Glutamatergic neuron (in vitro differentiated cells): ENCODE measurements around the gene IL3RA. TPM values are rescaled to one million over a fixed set of nuclear protein-coding genes. Genes with fewer than 3 reads are reported as not detected.

ENCODE experiments used
- DNase-seq: peaks from one replicate; pipeline ENCODE4 v3.0.0; 2022
- H3K27ac Mint-ChIP-seq: one replicate; pipeline ENCODE4 v1.8.0; 2020; ENCODE audit warnings: mild to moderate bottlenecking, mixed read lengths, inconsistent platforms; ENCODE audit not compliant: unreplicated experiment
- H3K27me3 Mint-ChIP-seq: one replicate; pipeline ENCODE4 v1.8.0; 2020; ENCODE audit warnings: mild to moderate bottlenecking, moderate library complexity, mixed read lengths, inconsistent platforms; ENCODE audit not compliant: unreplicated experiment
- H3K36me3 Mint-ChIP-seq: one replicate; pipeline ENCODE4 v1.8.0; 2020; ENCODE audit warnings: mild to moderate bottlenecking, mixed read lengths, inconsistent platforms; ENCODE audit not compliant: unreplicated experiment
- H3K4me1 Mint-ChIP-seq: one replicate; pipeline ENCODE4 v1.8.0; 2020; ENCODE audit warnings: mild to moderate bottlenecking, low read depth, mixed read lengths, inconsistent platforms; ENCODE audit not compliant: unreplicated experiment
- H3K4me3 Mint-ChIP-seq: one replicate; pipeline ENCODE4 v1.8.0; 2020; ENCODE audit warnings: mild to moderate bottlenecking, mixed read lengths, inconsistent platforms; ENCODE audit not compliant: unreplicated experiment
- H3K9me3 Mint-ChIP-seq: one replicate; pipeline ENCODE4 v1.8.0; 2020; ENCODE audit warnings: mild to moderate bottlenecking, moderate library complexity, mixed read lengths, inconsistent platforms; ENCODE audit not compliant: unreplicated experiment
- total RNA-seq: library from RNA; stranded (reverse); fragmentation: NEBNext Ultra II Directional; extraction: Animal tissue kit (Norgen Biotek cat#: 25700); gene quantifications from one replicate; pipeline ENCODE4 v1.2.1, GENCODE V29; 2021; ENCODE audit not compliant: unreplicated experiment
- TF ChIP-seq, protein P1 (sequence below): fragments of 200-600 bp; sonication (generic); IDR thresholded peaks from one replicate; pipeline ENCODE4 v1.5.0; 2021; ENCODE audit not compliant: partially characterized antibody, unreplicated experiment

The IL3RA gene
- total RNA-seq, 1 donor from 2014 or later = not detected

DNA sequence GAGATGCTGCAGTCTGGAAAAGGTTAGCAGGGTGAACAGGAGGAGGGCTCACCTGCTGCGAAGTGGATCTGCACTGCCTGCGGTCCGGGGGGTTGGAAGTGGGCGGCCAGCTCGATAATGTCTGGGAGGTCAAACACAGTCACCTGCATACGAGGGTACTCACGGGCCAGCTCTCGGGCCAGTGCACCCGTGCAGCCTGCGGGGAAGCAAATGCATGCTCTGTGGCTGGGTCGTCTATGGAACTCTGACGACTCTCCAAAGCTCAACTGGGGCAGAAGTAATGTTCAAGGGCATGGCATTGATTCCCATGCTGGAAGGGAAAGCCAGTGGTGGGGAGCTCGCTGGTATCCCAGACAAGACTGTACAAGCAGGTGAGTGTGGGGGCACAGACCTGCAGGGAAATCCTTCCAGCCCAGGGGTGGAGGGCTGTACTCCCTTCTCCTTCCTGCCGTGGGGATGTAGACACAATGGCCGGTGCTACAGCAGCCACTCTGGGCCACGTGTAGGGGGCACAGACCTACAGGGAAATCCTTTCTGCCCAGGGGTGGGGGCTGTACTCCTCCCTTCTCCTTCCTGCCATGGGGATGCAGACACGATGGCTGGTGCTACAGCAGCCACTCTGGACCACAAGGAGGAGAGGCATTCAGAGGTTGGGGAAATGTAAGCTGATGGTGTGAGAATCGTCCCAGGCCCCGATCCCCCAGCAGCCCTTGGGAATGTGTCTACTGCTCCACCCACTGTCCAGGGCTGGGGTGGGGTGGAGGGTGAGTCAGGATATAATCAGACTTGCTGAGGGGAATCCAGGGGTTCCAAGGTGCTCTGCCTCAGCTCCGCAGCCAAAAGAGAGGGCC, 81.6 kb downstream of the IL3RA start:
- no peak for DNase-seq
- TF ChIP-seq, protein P1, sequence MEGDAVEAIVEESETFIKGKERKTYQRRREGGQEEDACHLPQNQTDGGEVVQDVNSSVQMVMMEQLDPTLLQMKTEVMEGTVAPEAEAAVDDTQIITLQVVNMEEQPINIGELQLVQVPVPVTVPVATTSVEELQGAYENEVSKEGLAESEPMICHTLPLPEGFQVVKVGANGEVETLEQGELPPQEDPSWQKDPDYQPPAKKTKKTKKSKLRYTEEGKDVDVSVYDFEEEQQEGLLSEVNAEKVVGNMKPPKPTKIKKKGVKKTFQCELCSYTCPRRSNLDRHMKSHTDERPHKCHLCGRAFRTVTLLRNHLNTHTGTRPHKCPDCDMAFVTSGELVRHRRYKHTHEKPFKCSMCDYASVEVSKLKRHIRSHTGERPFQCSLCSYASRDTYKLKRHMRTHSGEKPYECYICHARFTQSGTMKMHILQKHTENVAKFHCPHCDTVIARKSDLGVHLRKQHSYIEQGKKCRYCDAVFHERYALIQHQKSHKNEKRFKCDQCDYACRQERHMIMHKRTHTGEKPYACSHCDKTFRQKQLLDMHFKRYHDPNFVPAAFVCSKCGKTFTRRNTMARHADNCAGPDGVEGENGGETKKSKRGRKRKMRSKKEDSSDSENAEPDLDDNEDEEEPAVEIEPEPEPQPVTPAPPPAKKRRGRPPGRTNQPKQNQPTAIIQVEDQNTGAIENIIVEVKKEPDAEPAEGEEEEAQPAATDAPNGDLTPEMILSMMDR = no peak
- Mint-ChIP-seq H3K9me3 (peaks cover 17% of the 10 kb centered on the region), H3K27me3 (peaks cover 6% of the 10 kb centered on the region), H3K36me3 (peaks cover 32% of the 10 kb centered on the region), H3K4me3 (no peak overlapping the region), H3K27ac (no peak overlapping the region), H3K4me1 (no peaks in the 10 kb centered on the region)

DNA sequence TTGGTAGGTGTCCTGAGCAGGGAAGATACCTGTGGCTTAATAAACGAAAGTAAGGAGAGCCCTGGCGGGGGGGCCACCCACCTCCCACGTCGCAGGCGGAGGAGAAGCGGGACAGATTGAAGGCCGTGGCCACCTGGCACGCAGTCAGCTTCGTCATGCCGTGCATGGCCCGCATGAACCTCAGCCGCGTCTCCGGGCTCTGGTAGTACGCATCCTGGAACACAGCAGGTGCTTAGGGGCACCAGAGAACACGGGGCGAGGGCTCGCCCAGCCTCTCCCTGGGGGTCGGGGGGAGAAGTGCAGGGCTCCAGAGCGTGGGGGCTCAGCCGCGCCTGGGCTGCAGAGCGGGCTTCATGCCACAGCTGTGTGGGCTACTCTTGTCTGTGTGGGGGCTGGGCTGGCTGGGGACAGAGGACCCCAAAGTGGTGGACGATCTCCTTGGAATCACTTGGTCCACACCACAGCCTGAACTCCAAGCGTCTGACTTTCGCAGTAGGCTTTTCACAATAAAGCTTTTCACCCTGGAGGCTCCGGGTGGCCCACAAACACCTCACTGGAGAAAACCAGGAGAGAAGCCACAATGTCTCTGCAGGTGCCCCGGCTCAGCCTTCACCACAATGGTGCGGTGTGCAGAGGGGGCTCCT, 82.4 kb downstream of the IL3RA start:
- Mint-ChIP-seq H3K27ac (no peak overlapping the region), H3K27me3 (peaks cover 6% of the 10 kb centered on the region), H3K4me3 (no peak overlapping the region), H3K9me3 (peaks cover 15% of the 10 kb centered on the region), H3K36me3 (peaks cover 27% of the 10 kb centered on the region), H3K4me1 (no peaks in the 10 kb centered on the region)
- DNase-seq = no peak
- TF ChIP-seq, protein P1 = no peak

DNA sequence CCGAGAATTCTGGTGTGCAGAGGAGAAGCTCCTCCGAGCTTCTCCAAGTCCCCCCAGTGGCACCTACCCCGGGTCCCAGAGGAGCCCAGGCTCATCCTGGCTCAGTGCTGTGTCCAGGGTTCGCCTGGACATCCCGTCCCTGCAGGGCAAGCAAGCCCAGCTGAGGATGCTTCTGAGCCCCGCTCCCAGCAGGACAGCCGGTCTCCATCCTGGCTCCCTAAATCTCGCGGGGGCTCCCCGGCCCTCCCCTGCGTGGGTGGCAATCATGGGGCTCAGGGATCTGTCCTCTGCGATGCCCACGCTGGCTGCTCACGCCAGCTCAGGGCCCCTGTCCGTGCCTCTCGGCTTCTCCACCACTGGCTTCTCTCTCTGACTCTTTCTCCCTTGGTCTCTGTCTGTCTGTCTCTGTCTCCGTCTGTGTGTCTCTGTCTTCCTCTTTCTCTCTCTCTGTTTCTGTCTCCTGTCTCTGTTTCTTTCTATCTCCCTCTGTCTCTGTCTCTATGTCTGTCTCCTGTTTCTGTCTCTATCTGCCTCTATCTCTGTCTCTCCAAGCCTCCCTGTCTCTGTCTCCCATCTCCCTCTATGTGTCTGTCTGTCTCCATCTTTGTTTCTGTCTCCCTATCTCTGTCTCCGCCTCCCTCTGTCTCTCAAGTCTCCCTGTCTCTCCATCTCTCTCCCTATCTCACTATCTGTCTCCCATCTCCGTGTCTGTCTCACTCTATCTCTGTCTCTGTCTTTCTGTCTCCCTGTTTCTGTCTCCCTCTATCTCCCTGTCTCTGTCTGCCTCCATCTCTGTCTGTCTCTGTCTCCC, 83.2 kb downstream of the IL3RA start:
- TF ChIP-seq, protein P1 = no peak
- Mint-ChIP-seq H3K36me3 (peaks cover 32% of the 10 kb centered on the region), H3K27me3 (peaks cover 11% of the 10 kb centered on the region), H3K27ac (peak overlapping the region; percentile 22), H3K9me3 (peaks cover 15% of the 10 kb centered on the region), H3K4me1 (no peaks in the 10 kb centered on the region), H3K4me3 (peak overlapping the region; percentile 1)
- DNase-seq = no peak

DNA sequence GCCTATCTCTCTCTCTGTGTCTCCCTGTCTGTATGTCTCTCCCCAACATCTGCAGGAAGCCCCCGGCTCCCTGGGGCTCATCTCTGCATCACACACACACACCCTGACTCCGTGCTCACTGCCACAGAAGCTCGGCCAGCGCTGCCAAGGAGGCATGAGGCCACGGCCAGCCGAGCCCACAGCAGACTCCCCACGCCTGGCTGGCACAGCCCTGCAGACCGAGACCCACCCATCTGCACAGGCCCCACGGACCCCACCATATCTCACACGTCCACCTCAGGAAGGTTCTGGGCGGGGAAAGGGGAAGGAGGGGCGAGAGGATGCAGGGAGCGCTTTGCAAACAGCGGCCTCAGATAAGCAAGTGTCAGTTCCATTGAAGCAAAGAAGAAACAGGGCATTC, 83.8 kb downstream of the IL3RA start:
- peaks cover 37% of the 10 kb centered on the region for H3K36me3 Mint-ChIP-seq
- H3K9me3 Mint-ChIP-seq = peaks cover 18% of the 10 kb centered on the region
- H3K4me3 Mint-ChIP-seq = peak overlapping the region; percentile 1
- peaks cover 13% of the 10 kb centered on the region for H3K27me3 Mint-ChIP-seq
- DNase-seq = no peak
- TF ChIP-seq, protein P1 = no peak
- H3K4me1 Mint-ChIP-seq = no peaks in the 10 kb centered on the region
- H3K27ac Mint-ChIP-seq = no peak overlapping the region
